ENCODE results near the gene CDKN2D.

Gene CDKN2D

GRCh38 chr19:10568826-10569651, at the start of gene CDKN2D:
Gene CDKN2D, minus strand, starts transcription at chr19:10568979. Its CDS starts 326 bp downstream, at chr19:10568653.
- peak; percentile 99 for DNase-seq (ENCODE audit: low spot score)

DNA sequence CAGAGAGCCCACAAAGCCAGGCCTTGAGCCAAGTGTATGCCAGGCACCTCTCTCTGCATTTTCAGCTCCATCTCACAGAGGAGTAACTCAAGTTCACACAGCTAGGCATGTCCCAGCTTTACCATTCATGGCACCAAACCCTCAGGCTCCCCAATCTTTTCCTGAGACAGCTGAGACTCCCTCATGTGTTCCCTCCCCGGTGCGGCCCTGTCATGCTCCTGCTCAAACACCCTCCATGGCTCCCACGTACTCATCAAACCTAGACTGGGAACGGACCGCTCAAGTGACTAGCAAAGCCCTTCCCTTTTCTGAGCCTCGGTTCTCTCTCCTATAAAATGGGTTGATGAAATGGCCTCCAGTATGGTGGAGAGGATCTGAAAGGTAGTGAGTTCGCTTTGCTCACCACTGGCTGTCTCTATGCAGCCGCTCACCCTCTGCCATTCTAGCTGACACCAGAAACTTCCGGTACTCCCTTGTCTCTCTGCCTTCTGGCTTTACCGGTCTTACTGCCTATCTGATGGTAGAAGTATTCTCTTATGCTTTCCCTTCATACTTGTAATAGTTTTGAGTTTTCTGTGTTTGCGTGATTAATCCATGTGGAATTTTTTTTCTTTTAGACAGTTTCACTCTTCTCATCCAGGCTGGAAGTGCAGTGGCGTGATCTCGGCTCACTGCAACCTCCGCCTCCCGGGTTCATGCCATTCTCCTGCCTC, 48.8 kb upstream of the CDKN2D start:
- no peak for DNase-seq (ENCODE audit: low spot score)

DNA sequence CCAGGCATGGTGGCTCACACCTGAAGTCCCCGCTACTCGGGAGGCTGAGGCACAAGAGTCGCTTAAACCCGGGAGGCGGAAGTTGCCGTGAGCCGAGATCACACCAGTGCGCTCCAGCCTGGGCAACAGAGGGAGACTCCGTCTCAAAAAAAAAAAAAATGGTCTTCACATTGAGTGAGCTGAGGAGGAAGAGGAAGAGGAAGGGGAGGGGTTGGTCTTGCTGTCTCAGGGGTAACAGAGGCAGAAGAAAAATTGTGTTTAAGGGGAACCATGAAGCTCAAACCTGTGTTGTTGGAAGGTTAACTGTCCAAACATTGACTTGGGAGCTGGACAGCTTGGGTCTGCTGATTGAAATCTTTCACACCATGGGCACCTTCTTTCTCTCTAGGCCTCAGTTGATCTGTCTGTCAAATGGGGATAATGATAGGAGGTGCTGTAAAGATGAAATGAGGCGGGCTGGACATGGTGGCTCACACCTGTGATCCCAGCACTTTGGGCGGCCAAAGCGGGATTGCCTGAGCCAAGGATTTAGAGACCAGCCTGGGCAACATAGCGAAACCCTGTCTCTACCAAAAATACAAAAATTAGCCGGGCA, 46.7 kb upstream of the CDKN2D start:
- no peak for DNase-seq (ENCODE audit: low spot score)

GRCh38 chr19:10612499-10613119, 43.8 kb upstream of the CDKN2D start:
- peak; percentile 75 for DNase-seq (ENCODE audit: low spot score)

DNA sequence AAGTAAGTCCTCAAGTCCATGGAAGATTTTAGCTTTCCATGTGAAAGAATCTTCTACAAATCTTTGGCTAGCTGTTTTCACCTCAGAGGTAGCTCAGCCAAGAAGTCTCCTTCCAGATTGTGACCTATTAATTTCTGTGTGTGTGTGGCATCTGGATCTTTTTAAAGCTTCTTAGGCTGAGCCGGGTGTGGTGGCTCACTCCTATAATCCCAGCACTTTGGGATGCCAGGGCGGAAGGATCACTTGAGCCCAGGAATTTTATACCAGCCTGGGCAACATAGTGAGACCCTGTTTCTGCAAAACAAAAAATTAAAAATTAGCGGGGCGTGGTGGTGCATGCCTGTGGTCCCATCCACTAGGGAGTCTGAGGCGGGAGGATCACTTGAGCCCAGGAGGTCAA, 43.1 kb upstream of the CDKN2D start:
- DNase-seq (ENCODE audit: low spot score) = no peak

- no peak for DNase-seq (ENCODE audit: low spot score)
Measured at GRCh38 chr19:10604460-10604980, 35.7 kb upstream of the CDKN2D start.

DNA sequence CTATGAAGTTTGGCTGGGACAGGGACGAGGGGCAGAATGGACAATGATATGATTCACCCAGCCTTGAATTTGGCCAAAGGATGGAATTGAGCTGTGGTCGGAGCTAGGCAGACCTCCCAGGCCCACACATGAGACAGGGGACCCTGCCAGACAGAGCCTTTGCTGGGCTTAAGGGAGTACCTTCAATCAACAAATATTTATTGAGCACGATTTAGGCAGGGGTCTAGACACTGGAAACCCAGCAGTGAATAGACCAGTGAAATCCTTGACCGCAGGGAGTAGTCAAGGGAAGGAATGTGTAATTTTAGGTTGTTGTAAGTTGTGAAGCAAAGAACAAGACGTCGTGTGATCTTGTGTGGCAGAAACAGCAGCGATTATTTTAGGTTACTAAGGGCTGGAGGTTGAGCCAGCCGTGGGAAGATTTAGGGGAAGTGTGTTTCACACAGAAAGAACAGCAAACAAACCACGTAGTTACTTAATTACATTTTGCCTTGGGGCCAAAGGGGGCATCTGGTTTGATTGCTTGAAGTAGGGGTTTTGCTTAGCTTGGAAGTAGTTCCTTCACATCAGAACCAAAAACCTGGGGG, 35.2 kb upstream of the CDKN2D start:
- peak; percentile 35 for DNase-seq (ENCODE audit: low spot score)

- DNase-seq (ENCODE audit: low spot score) = peak; percentile 13
Measured at GRCh38 chr19:10603084-10603872, 34.5 kb upstream of the CDKN2D start.

- DNase-seq (ENCODE audit: low spot score) = peak; percentile 78
Measured at GRCh38 chr19:10602330-10603083, 33.7 kb upstream of the CDKN2D start.

- no peak for DNase-seq (ENCODE audit: low spot score)
Measured at GRCh38 chr19:10601999-10602329, 33.2 kb upstream of the CDKN2D start.

DNA sequence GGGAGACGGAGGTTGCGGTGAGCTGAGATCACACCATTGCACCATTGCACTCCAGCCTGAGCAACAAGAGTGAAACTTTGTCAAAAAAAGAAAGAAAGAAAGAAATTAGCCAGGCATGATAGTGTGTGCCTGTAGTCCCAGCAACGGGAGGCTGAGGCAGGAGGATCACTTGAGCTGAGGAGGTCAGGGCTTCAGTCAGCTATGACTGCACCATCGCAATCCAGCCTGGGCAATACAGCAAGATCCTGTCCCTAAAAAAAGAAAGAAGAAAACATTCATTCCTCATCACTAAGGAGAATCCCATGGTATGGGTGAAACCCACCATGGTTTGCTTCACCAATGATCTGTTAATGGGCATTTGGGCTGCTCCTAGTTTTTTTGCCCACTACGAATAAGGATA, 31.4 kb upstream of the CDKN2D start:
- no peak for DNase-seq (ENCODE audit: low spot score)

DNA sequence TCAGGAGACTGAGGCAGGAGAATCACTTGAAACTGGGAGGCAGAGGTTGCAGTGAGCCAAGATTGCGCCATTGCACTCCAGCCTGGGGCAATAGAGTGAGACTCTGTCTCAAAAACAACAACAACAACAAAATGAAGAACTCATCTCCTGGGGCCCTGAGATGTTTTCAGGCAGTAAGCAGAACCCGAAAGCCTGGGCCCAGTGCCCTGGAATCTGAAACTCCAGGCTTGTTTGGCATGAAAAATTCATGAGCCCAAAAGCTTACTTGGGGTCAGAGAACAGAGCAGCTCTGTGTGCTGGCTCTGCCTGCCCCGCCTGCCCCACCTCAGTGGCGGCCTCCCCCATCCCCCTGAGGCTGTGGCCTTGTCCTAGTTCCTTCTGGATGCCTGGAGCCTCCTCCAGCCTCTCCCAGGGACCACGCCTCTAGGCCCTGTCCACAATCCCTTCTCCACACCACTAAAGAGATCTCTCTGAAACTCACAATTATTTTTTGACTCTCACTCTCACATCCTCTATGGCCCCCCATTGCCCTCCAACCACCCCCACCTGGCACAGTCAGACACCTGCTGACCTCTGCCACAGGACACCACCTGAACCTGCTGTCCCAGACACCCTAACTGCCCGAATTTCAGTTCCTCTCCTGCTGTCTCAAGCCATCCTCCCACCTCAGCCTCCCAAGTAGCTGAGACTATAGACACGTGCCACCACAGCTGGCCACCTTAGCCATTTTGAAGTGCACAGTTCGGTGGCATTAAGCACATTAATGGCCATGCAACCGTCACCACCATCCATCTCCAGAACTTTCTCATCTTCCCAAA, 25.2 kb upstream of the CDKN2D start:
- DNase-seq (ENCODE audit: low spot score) = peak; percentile 68

GRCh38 chr19:10593148-10593547, 24.4 kb upstream of the CDKN2D start:
- DNase-seq (ENCODE audit: low spot score) = no peak

GRCh38 chr19:10587839-10588150, 19.0 kb upstream of the CDKN2D start:
- no peak for DNase-seq (ENCODE audit: low spot score)

GRCh38 chr19:10587022-10587838, 18.5 kb upstream of the CDKN2D start, which contains the start of gene AP1M2:
Gene AP1M2, minus strand, starts transcription at chr19:10587312. Its CDS starts 81 bp downstream, at chr19:10587231.
- no peak for DNase-seq (ENCODE audit: low spot score)

GRCh38 chr19:10586396-10586795, 17.6 kb upstream of the CDKN2D start:
- no peak for DNase-seq (ENCODE audit: low spot score)

DNA sequence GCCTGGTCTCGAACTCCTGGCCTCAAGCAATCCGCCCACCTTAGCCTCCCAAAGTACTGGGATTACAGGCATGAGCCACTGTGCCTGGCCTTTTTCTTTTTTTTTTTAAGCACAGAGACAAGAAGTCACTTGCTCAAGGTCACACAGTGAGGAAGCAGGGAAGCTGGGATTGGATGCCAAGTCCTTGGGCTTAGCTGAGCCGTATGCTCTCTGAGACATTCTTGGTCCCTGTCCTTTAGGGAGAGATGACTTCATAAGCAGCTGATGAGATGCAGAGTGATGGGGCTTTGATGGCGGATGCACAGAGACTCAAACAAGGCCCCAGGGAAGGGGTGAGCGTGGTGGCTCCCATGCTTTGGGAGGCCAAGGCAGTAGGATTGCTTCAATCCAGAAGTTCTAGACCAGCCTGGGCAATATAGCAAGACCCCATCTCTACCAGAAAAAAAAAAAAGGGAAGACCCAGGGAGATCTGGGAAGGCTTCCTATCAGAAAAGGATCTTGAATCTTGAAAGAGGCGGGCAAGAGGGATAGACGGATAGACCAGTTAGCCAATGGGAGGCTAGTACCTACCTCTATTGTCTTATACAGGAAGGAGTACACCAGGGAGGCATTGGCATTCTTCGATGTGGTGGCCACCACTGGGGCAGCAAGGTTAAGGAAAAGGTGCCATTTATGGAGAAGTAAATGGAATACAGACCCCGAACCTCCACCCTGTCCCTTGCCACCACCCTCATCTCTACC, 14.4 kb upstream of the CDKN2D start:
- DNase-seq (ENCODE audit: low spot score) = no peak

- no peak for DNase-seq (ENCODE audit: low spot score)
Measured at GRCh38 chr19:10582091-10582490, 13.3 kb upstream of the CDKN2D start.
